ENCODE data around the gene OR52K1. TPM values are rescaled to one million over a fixed set of nuclear protein-coding genes. Genes with fewer than 3 reads are reported as not detected.
"Not testable (repeated sequence)": the region's sequence is repeated elsewhere in the genome, so short reads cannot be mapped to it uniquely, and the experiment has no call there.

The OR52K1 gene
- total and polyA plus RNA-seq, 3 donors from 2014 or later: 0.43 to 0.47 TPM; not detected in 1

- Histone ChIP-seq H3K36me3 (ENCODE audit: low read depth, missing control alignments) (no peaks in the 10 kb centered on the region), H3K9me3 (no peaks in the 10 kb centered on the region), H3K4me3 (no peak overlapping the region), H3K27ac (no peak overlapping the region), H3K4me1 (no peaks in the 10 kb centered on the region), H3K27me3 (no peaks in the 10 kb centered on the region)
- no peak for TF ChIP-seq POLR2A (IDR thresholded peaks at IDR 0.05)
- TF ChIP-seq, protein P1, sequence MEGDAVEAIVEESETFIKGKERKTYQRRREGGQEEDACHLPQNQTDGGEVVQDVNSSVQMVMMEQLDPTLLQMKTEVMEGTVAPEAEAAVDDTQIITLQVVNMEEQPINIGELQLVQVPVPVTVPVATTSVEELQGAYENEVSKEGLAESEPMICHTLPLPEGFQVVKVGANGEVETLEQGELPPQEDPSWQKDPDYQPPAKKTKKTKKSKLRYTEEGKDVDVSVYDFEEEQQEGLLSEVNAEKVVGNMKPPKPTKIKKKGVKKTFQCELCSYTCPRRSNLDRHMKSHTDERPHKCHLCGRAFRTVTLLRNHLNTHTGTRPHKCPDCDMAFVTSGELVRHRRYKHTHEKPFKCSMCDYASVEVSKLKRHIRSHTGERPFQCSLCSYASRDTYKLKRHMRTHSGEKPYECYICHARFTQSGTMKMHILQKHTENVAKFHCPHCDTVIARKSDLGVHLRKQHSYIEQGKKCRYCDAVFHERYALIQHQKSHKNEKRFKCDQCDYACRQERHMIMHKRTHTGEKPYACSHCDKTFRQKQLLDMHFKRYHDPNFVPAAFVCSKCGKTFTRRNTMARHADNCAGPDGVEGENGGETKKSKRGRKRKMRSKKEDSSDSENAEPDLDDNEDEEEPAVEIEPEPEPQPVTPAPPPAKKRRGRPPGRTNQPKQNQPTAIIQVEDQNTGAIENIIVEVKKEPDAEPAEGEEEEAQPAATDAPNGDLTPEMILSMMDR (IDR thresholded peaks at IDR 0.05): no peak
- intact Hi-C loops (cut with DNase I; ENCODE audit: low total_unique reads): no loop called here
- DNase-seq: no peak
Measured at GRCh38 chr11:4481240-4481582, 1.2 kb upstream of the OR52K1 start.

DNA sequence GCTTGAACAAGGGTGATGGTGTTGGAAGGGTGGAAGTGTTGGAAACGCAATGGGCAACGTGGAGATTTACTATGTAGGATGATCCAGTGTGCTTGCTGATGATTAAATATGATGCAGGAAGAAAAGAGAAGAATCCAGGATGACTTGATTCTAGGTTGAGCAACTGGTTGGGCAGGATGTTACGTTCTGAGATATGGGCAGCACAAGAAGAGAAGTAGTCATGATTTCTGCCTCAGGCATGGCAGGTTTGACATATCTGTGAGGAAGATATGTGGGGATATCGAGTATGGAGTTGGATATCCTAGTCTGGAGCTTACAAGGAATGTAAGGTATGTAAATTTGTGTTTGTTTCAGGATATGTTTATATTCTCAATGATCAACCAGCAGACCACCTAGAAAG is 1.9 kb downstream of the OR52K1 start:
- no peaks in the 10 kb centered on the region for H3K36me3 ChIP-seq (ENCODE audit: low read depth, missing control alignments)
- no peak for DNase-seq
- no peaks in the 10 kb centered on the region for H3K4me1 ChIP-seq
- no peaks in the 10 kb centered on the region for H3K27me3 ChIP-seq
- intact Hi-C loops (cut with DNase I; ENCODE audit: low total_unique reads): no loop called here
- no peak for TF ChIP-seq POLR2A (IDR thresholded peaks at IDR 0.05)
- TF ChIP-seq, protein P1 (IDR thresholded peaks at IDR 0.05): no peak
- 76 to 86% methylated on average over 4 of the region's 4 CpGs for WGBS, 2 donors
- no peaks in the 10 kb centered on the region for H3K9me3 ChIP-seq
- no peak overlapping the region for H3K27ac ChIP-seq
- no peak overlapping the region for H3K4me3 ChIP-seq

GRCh38 chr11:4491405-4491804 is 9.0 kb downstream of the OR52K1 start:
- not testable (repeated sequence) for H3K4me1 ChIP-seq
- intact Hi-C loops (cut with DNase I; ENCODE audit: low total_unique reads): loop anchor here (5.0 kb wide), 1 partner anchor 299 kb away; no protein-coding TSS in a partner anchor

DNA sequence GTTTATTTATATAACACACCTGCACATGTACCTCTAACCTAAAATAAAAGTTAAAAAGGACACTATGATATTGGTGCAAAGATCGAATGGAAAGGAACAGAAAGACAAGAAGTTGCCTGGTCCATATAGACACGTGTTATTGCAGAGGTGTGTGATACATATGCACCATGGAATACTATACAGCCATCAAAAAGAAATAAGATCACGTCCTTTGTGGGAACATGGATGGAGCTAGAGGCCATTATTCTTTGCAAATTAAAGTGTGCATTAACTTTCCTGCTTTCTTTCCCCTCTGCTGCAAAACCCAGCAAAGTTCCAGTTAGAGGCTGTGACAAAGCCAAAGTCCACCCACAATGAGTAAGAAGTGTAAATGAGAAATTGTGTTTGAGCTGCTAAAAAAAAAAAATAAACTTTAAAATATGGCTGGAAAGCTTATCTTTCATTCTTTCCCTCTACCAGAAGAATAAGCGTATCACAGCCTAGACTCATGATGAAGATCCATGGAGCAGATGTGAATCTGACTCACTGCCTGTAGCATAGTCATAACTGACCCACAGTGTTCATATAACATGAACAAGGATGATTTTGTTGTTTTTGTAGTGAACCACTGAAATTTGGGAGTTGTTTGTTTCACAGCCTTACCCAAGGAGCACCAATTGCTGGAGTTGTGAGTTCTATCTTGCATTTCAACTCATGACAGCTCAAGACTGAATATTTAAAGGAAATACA is 9.6 kb downstream of the OR52K1 start:
- no peak for DNase-seq
- Histone ChIP-seq H3K4me1 (peaks cover 10% of the 10 kb centered on the region), H3K9me3 (no peaks in the 10 kb centered on the region), H3K27ac (no peak overlapping the region), H3K27me3 (no peaks in the 10 kb centered on the region), H3K36me3 (ENCODE audit: low read depth, missing control alignments) (no peaks in the 10 kb centered on the region), H3K4me3 (no peak overlapping the region)
- TF ChIP-seq, protein P1 (IDR thresholded peaks at IDR 0.05): no peak
- TF ChIP-seq POLR2A (IDR thresholded peaks at IDR 0.05): no peak
- intact Hi-C loops (cut with DNase I; ENCODE audit: low total_unique reads): loop anchor here (5.0 kb wide), 1 partner anchor 300 kb away; no protein-coding TSS in a partner anchor
- 88 to 90% methylated on average over 4 of the region's 4 CpGs for WGBS, 2 donors

More at GRCh38 chr11:4491405-4491804, 9.0 kb downstream of the OR52K1 start:
- not testable (repeated sequence) for H3K4me3 ChIP-seq; H3K27ac ChIP-seq; H3K9me3 ChIP-seq; H3K27me3 ChIP-seq; H3K36me3 ChIP-seq (ENCODE audit: low read depth, missing control alignments); DNase-seq
- WGBS, 2 donors: 69 to 71% methylated on average over 2 of the region's 2 CpGs

GRCh38 chr11:4493480-4493818 is 11.0 kb downstream of the OR52K1 start:
- intact Hi-C loops (cut with DNase I; ENCODE audit: low total_unique reads): loop anchor here (5.0 kb wide), 1 partner anchor 301 kb away; no protein-coding TSS in a partner anchor
- no peaks in the 10 kb centered on the region for H3K9me3 ChIP-seq
- H3K27ac ChIP-seq: no peak overlapping the region
- TF ChIP-seq POLR2A (IDR thresholded peaks at IDR 0.05): no peak
- TF ChIP-seq, protein P1 (IDR thresholded peaks at IDR 0.05): peak in 1 of 3 experiments; percentile 21
- no peaks in the 10 kb centered on the region for H3K27me3 ChIP-seq
- peaks cover 10% of the 10 kb centered on the region for H3K4me1 ChIP-seq
- no peaks in the 10 kb centered on the region for H3K36me3 ChIP-seq (ENCODE audit: low read depth, missing control alignments)
- no peak overlapping the region for H3K4me3 ChIP-seq
- no peak for DNase-seq
- WGBS, 2 donors: 31 to 46% methylated on average over 5 of the region's 5 CpGs
